Measurements from ENCODE around the gene ACADL. TPM values are rescaled to one million over a fixed set of nuclear protein-coding genes. Genes with fewer than 3 reads are reported as not detected.

ACADL gene
- total and polyA plus RNA-seq, 2 of the 8 experiments (the other 6 are each of a cell fraction or from before 2014, with no cell fraction given), result 0.11 to 0.34 TPM

- TF ChIP-seq CTCF (IDR thresholded peaks at IDR 0.05; ENCODE audit: control extremely low read depth in 1 of 3, insufficient read depth in 1 of 3, low read depth in 1 of 3, low read length in 3 of 3), result no peak
- no peak for TF ChIP-seq ATF2 (IDR thresholded peaks at IDR 0.05; ENCODE audit: low read length)
- TF ChIP-seq BRCA1 (IDR thresholded peaks at IDR 0.05; ENCODE audit: low read depth, low read length), result no peak
- TF ChIP-seq NANOG (IDR thresholded peaks at IDR 0.05; ENCODE audit: insufficient read depth, low read depth, low read length, poor library complexity, severe bottlenecking), result no peak
- no peak for TF ChIP-seq GTF2F1 (IDR thresholded peaks at IDR 0.05; ENCODE audit: borderline replicate concordance, low read depth, low read length)
- no peak for TF ChIP-seq TAF1 (IDR thresholded peaks at IDR 0.05; ENCODE audit: low read depth, low read length)
These were observed 5.7 kb upstream of the ACADL start (continued) for GRCh38 chr2:210230984-210231383.

All from H1 (cell line).